K562 (cell line): Measurements from ENCODE around the gene DEGS2. TPM values are rescaled to one million over a fixed set of nuclear protein-coding genes. Genes with fewer than 3 reads are reported as not detected.

Experiments
- ATAC-seq: fragments of 200-7000 bp; cut with Tn5 transposase; 3 replicates; pipeline ENCODE4 v1.9.1; 2020; ENCODE audit warnings: moderate library complexity
- BruUV-seq: library from RNA; stranded (reverse); fragments of 400-500 nt; replicated peaks from 2 replicates; lab custom pipeline; 2021; lab: Mats Ljungman, UMichigan
- CTCF ChIA-PET: fragments of 300-600 bp; formaldehyde crosslinking; extraction: SDS; loops from one replicate; lab custom pipeline; 2021; ENCODE audit warnings: low intra/inter-chr PET ratio; lab: Yijun Ruan, JAX
- POLR2A ChIA-PET: fragments of 300-600, 350-650 bp; sonication (Branson Sonifier 250); formaldehyde crosslinking; extraction: SDS; loops from one replicate; lab custom pipeline; 2021; ENCODE audit warnings: antibody characterized with exemption, inconsistent platforms; lab: Yijun Ruan, JAX
- DNase-seq, 4 experiments: peaks; one replicate each; pipeline versions ENCODE4 v3.0.0 to v3.0.0-alpha.2; 2011 to 2018; ENCODE audit warnings: low spot score in 3 of 4, mixed read lengths in 3 of 4; ENCODE audit errors: extremely low read depth in 1 of 4
- FAIRE-seq: peaks from 2 replicates; lab custom pipeline; 2011; peaks lifted over from hg19 to GRCh38; lab: Jason Lieb, UNC
- H2AFZ ChIP-seq: 2 replicates; pipeline ENCODE4 v1.6.0; 2011; ENCODE audit warnings: low read depth, low read length, control low read depth, inconsistent platforms
- H3K27ac ChIP-seq: fragments of 200-600 bp; 3 replicates; pipeline ENCODE4 v1.8.0; 2011; ENCODE audit warnings: low read depth, mild to moderate bottlenecking, control low read depth, inconsistent platforms, low read length, moderate library complexity, mixed read lengths; ENCODE audit errors: extremely low read depth
- H3K27me3 ChIP-seq, 2 experiments: fragments of 300-600 bp in 1 of 2; 2 replicates in 1 of 2; 3 replicates in 1 of 2; pipeline versions ENCODE4 v1.6.0 to v1.8.0; 2011; ENCODE audit warnings: inconsistent platforms in 2 of 2, low read length in 2 of 2, mild to moderate bottlenecking in 1 of 2, mixed read lengths in 1 of 2, moderate library complexity in 1 of 2; ENCODE audit not compliant: control insufficient read depth in 2 of 2, insufficient read depth in 2 of 2
- H3K36me3 ChIP-seq: fragments of 300-600 bp; 3 replicates; pipeline ENCODE4 v1.8.0; 2011; ENCODE audit warnings: mild to moderate bottlenecking, low read length, inconsistent platforms; ENCODE audit not compliant: control insufficient read depth, insufficient read depth
- H3K4me1 ChIP-seq, 2 experiments: fragments of 200-600 bp in 1 of 2; replicated peaks in 1 of 2; 2 replicates in 1 of 2; 3 replicates in 1 of 2; pipeline versions ENCODE4 v1.5.1 to v1.8.0; 2011; ENCODE audit warnings: inconsistent platforms in 2 of 2, low read length in 2 of 2, mild to moderate bottlenecking in 1 of 2, mixed read lengths in 1 of 2, moderate library complexity in 1 of 2; ENCODE audit not compliant: control insufficient read depth in 2 of 2, insufficient read depth in 2 of 2
- H3K4me2 ChIP-seq: 2 replicates; pipeline ENCODE4 v1.6.1; 2011; ENCODE audit warnings: low read length, control low read depth, inconsistent platforms, mixed read lengths; ENCODE audit not compliant: insufficient read depth
- H3K4me3 ChIP-seq: fragments of 200-600 bp; sonication (generic), shearing (Covaris generic); 2 replicates; pipeline ENCODE4 v1.5.1; 2016; ENCODE audit warnings: control low read depth, inconsistent platforms
- H3K79me2 ChIP-seq: fragments of 200-600 bp; 3 replicates; pipeline ENCODE4 v1.8.0; 2011; ENCODE audit warnings: low read length, inconsistent platforms; ENCODE audit not compliant: control insufficient read depth, insufficient read depth
- H3K9ac ChIP-seq, 2 experiments: 2 replicates each; pipeline versions ENCODE4 v1.6.0 to v1.6.1; 2011; ENCODE audit warnings: low read depth in 2 of 2, low read length in 2 of 2, control low read depth in 1 of 2, inconsistent platforms in 1 of 2, mild to moderate bottlenecking in 1 of 2, mixed read lengths in 1 of 2; ENCODE audit not compliant: insufficient read depth in 1 of 2
- H3K9me1 ChIP-seq: one replicate; pipeline ENCODE4 v1.6.0; 2011; ENCODE audit warnings: inconsistent platforms, mild to moderate bottlenecking, low read length, moderate library complexity; ENCODE audit not compliant: control insufficient read depth, insufficient read depth
- H3K9me3 ChIP-seq: replicated peaks from 2 replicates; pipeline ENCODE4 v1.5.1; 2011; ENCODE audit warnings: low read depth, low read length, inconsistent platforms; ENCODE audit not compliant: control insufficient read depth, insufficient read depth
- H4K20me1 ChIP-seq: replicated peaks from 2 replicates; pipeline ENCODE4 v1.6.1; 2011; ENCODE audit warnings: low read length, inconsistent platforms, mixed read lengths; ENCODE audit not compliant: control insufficient read depth, insufficient read depth
- ARID1B ChIP-seq: fragments of 450-650 bp; IDR thresholded peaks from 2 replicates; pipeline ENCODE4 v1.6.1; 2016; ENCODE audit warnings: antibody characterized with exemption, mild to moderate bottlenecking, inconsistent platforms
- DACH1 ChIP-seq: fragments of 450-650 bp; IDR thresholded peaks from 2 replicates; pipeline ENCODE4 v1.6.1; 2018; ENCODE audit not compliant: partially characterized antibody
- DIDO1 ChIP-seq: fragments of 450-650 bp; IDR thresholded peaks from 2 replicates; pipeline ENCODE4 v1.6.1; 2016; ENCODE audit warnings: low read depth, missing biosample characterization, missing genetic modification characterization
- ESRRA ChIP-seq: fragments of 450-650 bp; IDR thresholded peaks from 2 replicates; pipeline ENCODE4 v1.6.1; 2014; ENCODE audit warnings: low read depth, mild to moderate bottlenecking, moderate library complexity, borderline replicate concordance
- EZH2 ChIP-seq: IDR thresholded peaks from 2 replicates; pipeline ENCODE4 v1.6.1; 2012; ENCODE audit warnings: low read depth, mild to moderate bottlenecking, inconsistent platforms, low read length, borderline replicate concordance
- PTTG1 ChIP-seq: fragments of 450-650 bp; IDR thresholded peaks from 2 replicates; pipeline ENCODE4 v1.6.1; 2016; ENCODE audit warnings: low read depth, mild to moderate bottlenecking, missing genetic modification characterization, missing compliant biosample characterization
- RAD21 ChIP-seq, 2 experiments: fragments of 250-450 bp in 1 of 2; fragments of 450-650 bp in 1 of 2; sonication (Bioruptor Pico) in 1 of 2; formaldehyde crosslinking in 1 of 2; IDR thresholded peaks in 1 of 2; conservative IDR thresholded peaks in 1 of 2; 2 replicates each; pipeline versions ENCODE4 v1.4.0 to v1.8.0; 2020 to 2022; ENCODE audit warnings: mild to moderate bottlenecking in 2 of 2, moderate library complexity in 1 of 2
- SP1 ChIP-seq: sonication (generic); formaldehyde crosslinking; IDR thresholded peaks from 2 replicates; pipeline ENCODE4 v1.8.1; 2022; ENCODE audit warnings: mild to moderate bottlenecking, missing genetic modification reagents
- TCF3 ChIP-seq: sonication (generic); formaldehyde crosslinking; IDR thresholded peaks from 2 replicates; pipeline ENCODE4 v1.4.0; 2020; ENCODE audit warnings: mild to moderate bottlenecking, missing genetic modification reagents
- ZNF561 ChIP-seq: fragments of 450-650 bp; formaldehyde crosslinking; conservative IDR thresholded peaks from 2 replicates; pipeline ENCODE4 v1.4.0; 2020; ENCODE audit warnings: mild to moderate bottlenecking, moderate library complexity
- ZNF695 ChIP-seq: fragments of 450-650 bp; formaldehyde crosslinking; IDR thresholded peaks from 2 replicates; pipeline ENCODE4 v1.4.0; 2020; ENCODE audit warnings: mild to moderate bottlenecking, moderate library complexity
- WGBS: fragments of 100-300 bp; shearing (Covaris generic); methylation state at CpG from one replicate; pipeline ENCODE4 v1.1.6; 2016; ENCODE audit warnings: low coverage, mixed read lengths; ENCODE audit not compliant: insufficient coverage; ENCODE audit errors: missing lambda C conversion rate; 5-methylcytosine and 5-hydroxymethylcytosine counted together
- in situ Hi-C: fragments of 300-500 bp; cut with MboI; formaldehyde crosslinking; loops from 4 replicates; pipeline ENCODE4 v1.15.0; 2018; ENCODE audit warnings: inconsistent platforms, mixed read lengths
- intact Hi-C: fragments of 100-400 bp; cut with micrococcal nuclease; formaldehyde crosslinking; loops from 2 replicates; pipeline ENCODE4 v1.14.2; 2022
- polyA plus RNA-seq, 8 experiments: library from polyadenylated mRNA; depleted of rRNA in 4 of 8; stranded (reverse) in 5 of 8; unstranded in 3 of 8; fragments of >200 nt; fragmentation: Nextera tagmentation in 2 of 8; fragmentation: Illumina TruSeq in 1 of 8; extraction: Ambion mirVana in 2 of 8; extraction: Trizol in 1 of 8; gene quantifications; 2 replicates each; pipeline versions ENCODE4 v1.2.1 to v1.2.3, GENCODE V29; 2011 to 2014; ENCODE audit warnings: inconsistent platforms in 1 of 8, missing spikeins in 1 of 8
- total RNA-seq, 7 experiments: library from RNA; depleted of rRNA in 6 of 7; stranded (reverse); fragments of >200 nt in 6 of 7; fragmentation: Illumina TruSeq in 2 of 7; extraction: Trizol in 2 of 7; gene quantifications; 2 replicates each; pipeline versions ENCODE4 v1.2.1 to v1.2.3, GENCODE V29; 2011 to 2021; ENCODE audit warnings: low replicate concordance in 1 of 7
- TF ChIP-seq, protein P1 (sequence below): fragments of 250-450 bp; sonication (Bioruptor Pico); IDR thresholded peaks from 2 replicates; pipeline ENCODE4 v1.5.1; 2021; ENCODE audit warnings: mild to moderate bottlenecking
- TF ChIP-seq, protein P2 (sequence below): fragments of 250-450 bp; sonication (Bioruptor Pico); IDR thresholded peaks from 2 replicates; pipeline ENCODE4 v1.5.0; 2021

The DEGS2 gene
- total and polyA plus RNA-seq, 9 of the 15 experiments (the other 6 are each of a cell fraction or from before 2014, with no cell fraction given): 0.22 to 2.9 (median 0.70) TPM

DNA sequence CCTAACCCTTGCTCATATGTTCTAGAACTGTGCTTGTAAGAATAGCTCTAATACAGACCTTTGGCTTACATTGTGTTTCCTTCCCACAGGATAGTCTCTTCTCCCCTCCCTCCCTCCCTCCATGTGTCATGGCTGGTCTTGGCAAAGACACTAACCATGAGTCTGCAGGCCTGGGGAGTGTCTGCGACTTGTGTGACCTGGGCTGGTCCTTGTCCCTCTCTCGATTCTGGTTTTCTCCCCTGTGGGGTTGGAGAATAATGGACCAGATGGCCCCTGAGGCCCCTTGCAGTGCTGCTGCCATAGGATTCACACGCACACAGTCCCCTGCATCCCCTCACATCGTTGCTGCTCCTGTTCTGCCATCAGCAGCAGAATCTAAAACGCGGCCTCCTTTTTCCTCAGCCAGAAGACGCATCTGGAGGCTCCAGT is 30.3 kb downstream of the DEGS2 start:
- POLR2A ChIA-PET: interaction anchor here (2.2 kb wide), 1 partner anchor 10 kb away, joined by 7 read pairs; no protein-coding TSS in a partner anchor
- 71% methylated on average over 6 of the region's 7 CpGs for WGBS

More for the DNA sequence above, 30.3 kb downstream of the DEGS2 start:
- FAIRE-seq: no peak
- Histone ChIP-seq H3K79me2 (no peaks in the 10 kb centered on the region), H3K36me3 (peaks cover 8% of the 10 kb centered on the region; the same call in 1 of the 3 replicates), H3K9ac (no peak overlapping the region), H3K27me3 (no peaks in the 10 kb centered on the region), H3K9me3 (no peaks in the 10 kb centered on the region), H3K4me2 (no peak overlapping the region), H3K4me3 (no peak overlapping the region), H3K27ac (no peak overlapping the region), H4K20me1 (no peaks in the 10 kb centered on the region), H3K9me1 (no peaks in the 10 kb centered on the region), H3K4me1 (peaks cover 2 to 14% of the 10 kb centered on the region in 2 experiments; a peak in 4 of 5 replicates), H2AFZ (no peak overlapping the region)
- CTCF ChIA-PET: no interaction called here
- TF ChIP-seq DIDO1 (tag) (no peak), ZNF561 (CRISPR knock-in tag) (no peak), DACH1 (no peak), RAD21 (CRISPR knock-in tag; conservative IDR thresholded peaks at IDR 0.05 in 1 of 2, IDR thresholded peaks at IDR 0.05 in 1 of 2) (no peak), TCF3 (CRISPR knock-in tag) (no peak), ESRRA (no peak), ZNF695 (CRISPR knock-in tag) (no peak), SP1 (no peak), ARID1B (no peak), EZH2 (no peak), PTTG1 (no peak)
- TF ChIP-seq, protein P1, sequence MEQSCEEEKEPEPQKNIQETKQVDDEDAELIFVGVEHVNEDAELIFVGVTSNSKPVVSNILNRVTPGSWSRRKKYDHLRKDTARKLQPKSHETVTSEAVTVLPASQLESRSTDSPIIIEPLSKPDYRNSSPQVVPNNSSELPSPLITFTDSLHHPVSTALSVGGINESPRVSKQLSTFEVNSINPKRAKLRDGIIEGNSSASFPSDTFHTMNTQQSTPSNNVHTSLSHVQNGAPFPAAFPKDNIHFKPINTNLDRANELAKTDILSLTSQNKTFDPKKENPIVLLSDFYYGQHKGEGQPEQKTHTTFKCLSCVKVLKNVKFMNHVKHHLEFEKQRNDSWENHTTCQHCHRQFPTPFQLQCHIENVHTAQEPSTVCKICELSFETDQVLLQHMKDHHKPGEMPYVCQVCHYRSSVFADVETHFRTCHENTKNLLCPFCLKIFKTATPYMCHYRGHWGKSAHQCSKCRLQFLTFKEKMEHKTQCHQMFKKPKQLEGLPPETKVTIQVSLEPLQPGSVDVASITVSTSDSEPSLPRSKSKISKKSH (CRISPR knock-in tag): no peak
- TF ChIP-seq, protein P2, sequence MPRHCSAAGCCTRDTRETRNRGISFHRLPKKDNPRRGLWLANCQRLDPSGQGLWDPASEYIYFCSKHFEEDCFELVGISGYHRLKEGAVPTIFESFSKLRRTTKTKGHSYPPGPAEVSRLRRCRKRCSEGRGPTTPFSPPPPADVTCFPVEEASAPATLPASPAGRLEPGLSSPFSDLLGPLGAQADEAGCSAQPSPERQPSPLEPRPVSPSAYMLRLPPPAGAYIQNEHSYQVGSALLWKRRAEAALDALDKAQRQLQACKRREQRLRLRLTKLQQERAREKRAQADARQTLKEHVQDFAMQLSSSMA (CRISPR knock-in tag): no peak
- intact Hi-C loops: no loop called here
- BruUV-seq: no TSS peak
- no peak for ATAC-seq
- in situ Hi-C loops: no loop called here
- no peak for DNase-seq
